Measurements from ENCODE around the gene MED12L.
A peak's percentile ranks its signal among the peaks of the same experiment; 100 is the strongest.
"Not testable (repeated sequence)": the region's sequence is repeated elsewhere in the genome, so short reads cannot be mapped to it uniquely, and the experiment has no call there.

MED12L gene

GRCh38 chr3:151074256-151074655 lies 11.2 kb upstream of the MED12L start:
- H3K36me3 ChIP-seq (ENCODE audit: control insufficient read depth, insufficient read depth, low read length), result no peaks in the 10 kb centered on the region
- H3K4me3 ChIP-seq (ENCODE audit: low read depth, low read length), result no peak overlapping the region
- H3K9me3 ChIP-seq (ENCODE audit: control insufficient read depth, insufficient read depth, low read length), result no peaks in the 10 kb centered on the region
- no peak overlapping the region for H3K9ac ChIP-seq (ENCODE audit: low read depth, low read length)
- H3K27ac ChIP-seq (ENCODE audit: low read depth, low read length), result no peak overlapping the region
- no peaks in the 10 kb centered on the region for H3K4me1 ChIP-seq (ENCODE audit: control insufficient read depth, insufficient read depth, low read length)
- H3K27me3 ChIP-seq (ENCODE audit: control insufficient read depth, insufficient read depth, low read length), result no peaks in the 10 kb centered on the region

GRCh38 chr3:151075869-151076562 lies 9.4 kb upstream of the MED12L start:
- no peaks in the 10 kb centered on the region for H3K4me1 ChIP-seq (ENCODE audit: control insufficient read depth, insufficient read depth, low read length)
- no peaks in the 10 kb centered on the region for H3K36me3 ChIP-seq (ENCODE audit: control insufficient read depth, insufficient read depth, low read length)
- no peak overlapping the region for H3K4me3 ChIP-seq (ENCODE audit: low read depth, low read length)
- H3K27me3 ChIP-seq (ENCODE audit: control insufficient read depth, insufficient read depth, low read length), result no peaks in the 10 kb centered on the region
- no peak overlapping the region for H3K9ac ChIP-seq (ENCODE audit: low read depth, low read length)
- H3K9me3 ChIP-seq (ENCODE audit: control insufficient read depth, insufficient read depth, low read length), result no peaks in the 10 kb centered on the region
- H3K27ac ChIP-seq (ENCODE audit: low read depth, low read length), result no peak overlapping the region

DNA sequence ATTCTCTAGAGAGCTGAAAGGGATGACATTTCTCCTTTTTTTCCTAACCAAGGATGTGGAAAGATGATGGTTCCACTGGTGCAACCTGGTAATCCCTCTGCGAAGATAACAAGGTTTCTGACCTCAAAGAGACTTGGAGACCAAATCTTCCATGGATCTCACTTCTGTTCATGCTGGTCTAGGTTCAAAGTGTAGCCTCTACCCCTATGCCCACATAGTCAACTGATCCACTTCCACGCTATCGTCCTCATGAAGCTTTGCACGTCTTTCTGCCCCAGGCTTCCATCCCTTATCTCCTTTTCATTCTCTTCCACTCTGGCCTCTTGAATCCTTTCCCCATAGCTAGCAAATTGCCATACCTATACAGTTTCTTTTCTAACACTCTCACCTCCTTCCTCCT lies 8.8 kb upstream of the MED12L start:
- H3K4me1 ChIP-seq (ENCODE audit: control insufficient read depth, insufficient read depth, low read length), result no peaks in the 10 kb centered on the region
- no peak overlapping the region for H3K9ac ChIP-seq (ENCODE audit: low read depth, low read length)
- no peak overlapping the region for H3K4me3 ChIP-seq (ENCODE audit: low read depth, low read length)
- H3K27me3 ChIP-seq (ENCODE audit: control insufficient read depth, insufficient read depth, low read length), result no peaks in the 10 kb centered on the region
- H3K27ac ChIP-seq (ENCODE audit: low read depth, low read length), result no peak overlapping the region
- H3K9me3 ChIP-seq (ENCODE audit: control insufficient read depth, insufficient read depth, low read length), result no peaks in the 10 kb centered on the region
- H3K36me3 ChIP-seq (ENCODE audit: control insufficient read depth, insufficient read depth, low read length), result no peaks in the 10 kb centered on the region

DNA sequence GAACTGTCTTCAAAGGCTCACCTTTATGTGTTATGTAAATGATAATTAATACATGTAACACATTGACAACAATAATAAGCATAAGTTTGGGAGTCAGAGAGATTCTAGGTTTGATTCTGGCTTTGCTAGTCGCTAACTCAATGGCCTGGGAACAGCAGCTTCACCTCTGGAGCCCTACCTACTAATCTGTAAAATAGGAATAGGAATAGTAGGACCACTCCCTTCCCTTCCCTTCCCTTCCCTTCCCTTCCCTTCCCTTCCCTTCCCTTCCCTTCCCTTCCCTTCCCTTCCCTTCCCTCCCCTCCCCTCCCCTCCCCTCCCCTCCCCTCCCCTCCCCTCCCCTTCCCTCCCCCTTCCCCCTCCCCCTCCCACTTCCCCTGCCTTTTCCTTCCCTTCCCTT lies 4.4 kb upstream of the MED12L start:
- not testable (repeated sequence) for H3K27me3 ChIP-seq (ENCODE audit: control insufficient read depth, insufficient read depth, low read length); H3K27ac ChIP-seq (ENCODE audit: low read depth, low read length); H3K9me3 ChIP-seq (ENCODE audit: control insufficient read depth, insufficient read depth, low read length); H3K36me3 ChIP-seq (ENCODE audit: control insufficient read depth, insufficient read depth, low read length); H3K4me3 ChIP-seq (ENCODE audit: low read depth, low read length); H3K9ac ChIP-seq (ENCODE audit: low read depth, low read length)
- H3K4me1 ChIP-seq (ENCODE audit: control insufficient read depth, insufficient read depth, low read length), result peaks cover 12% of the 10 kb centered on the region

GRCh38 chr3:151082880-151083838 lies 2.3 kb upstream of the MED12L start:
- Histone ChIP-seq H3K9ac (ENCODE audit: low read depth, low read length) (no peak overlapping the region), H3K4me3 (ENCODE audit: low read depth, low read length) (no peak overlapping the region), H3K27me3 (ENCODE audit: control insufficient read depth, insufficient read depth, low read length) (peaks cover 15% of the 10 kb centered on the region), H3K9me3 (ENCODE audit: control insufficient read depth, insufficient read depth, low read length) (no peaks in the 10 kb centered on the region), H3K27ac (ENCODE audit: low read depth, low read length) (no peak overlapping the region), H3K36me3 (ENCODE audit: control insufficient read depth, insufficient read depth, low read length) (no peaks in the 10 kb centered on the region), H3K4me1 (ENCODE audit: control insufficient read depth, insufficient read depth, low read length) (peaks cover 18% of the 10 kb centered on the region)

- peak overlapping the region; percentile 74 for H3K4me3 ChIP-seq (ENCODE audit: low read depth, low read length)
- peak overlapping the region; percentile 38; the same call in 1 of the 2 replicates for H3K9ac ChIP-seq (ENCODE audit: low read depth, low read length)
- no peaks in the 10 kb centered on the region for H3K36me3 ChIP-seq (ENCODE audit: control insufficient read depth, insufficient read depth, low read length)
- no peaks in the 10 kb centered on the region for H3K9me3 ChIP-seq (ENCODE audit: control insufficient read depth, insufficient read depth, low read length)
- H3K27me3 ChIP-seq (ENCODE audit: control insufficient read depth, insufficient read depth, low read length), result peaks cover 18% of the 10 kb centered on the region
- peaks cover 30% of the 10 kb centered on the region for H3K4me1 ChIP-seq (ENCODE audit: control insufficient read depth, insufficient read depth, low read length)
- peak overlapping the region; percentile 70 for H3K27ac ChIP-seq (ENCODE audit: low read depth, low read length)
Measured at GRCh38 chr3:151084893-151085226, 604 bp upstream of the MED12L start.

DNA sequence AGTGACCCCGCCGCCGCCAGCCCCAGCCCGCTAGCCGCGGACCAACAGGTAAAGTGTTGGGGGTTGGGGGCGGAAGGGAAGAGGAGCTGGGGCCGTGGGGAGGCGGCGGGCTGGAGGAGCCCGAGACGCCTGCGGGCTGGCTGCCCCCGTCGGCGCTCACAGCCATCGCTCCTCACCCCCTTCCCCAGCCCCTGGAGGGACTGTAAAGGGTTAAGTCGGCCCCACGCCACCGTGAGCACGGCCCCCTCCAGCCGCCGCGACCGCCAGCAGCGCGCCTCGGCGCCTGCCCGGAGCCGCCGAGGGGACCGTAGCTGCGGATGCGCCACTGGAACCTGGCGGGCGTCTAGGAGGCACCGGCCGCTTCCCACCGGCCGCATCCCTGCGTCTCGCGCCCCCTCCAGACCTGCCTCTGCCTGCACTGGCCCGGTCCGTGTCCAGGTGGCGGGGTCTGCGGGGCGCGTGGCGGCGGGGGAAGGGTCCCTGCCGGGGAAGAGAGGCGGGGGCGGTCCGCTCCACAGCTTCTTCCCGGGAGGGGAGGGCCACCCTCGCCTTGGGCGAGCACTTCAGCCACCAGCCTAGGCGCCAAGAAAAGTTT lies 522 bp downstream of the MED12L start:
- Histone ChIP-seq H3K4me3 (ENCODE audit: low read depth, low read length) (peak overlapping the region; percentile 74), H3K36me3 (ENCODE audit: control insufficient read depth, insufficient read depth, low read length) (no peaks in the 10 kb centered on the region), H3K4me1 (ENCODE audit: control insufficient read depth, insufficient read depth, low read length) (peaks cover 30% of the 10 kb centered on the region), H3K9ac (ENCODE audit: low read depth, low read length) (no peak overlapping the region), H3K27me3 (ENCODE audit: control insufficient read depth, insufficient read depth, low read length) (peaks cover 18% of the 10 kb centered on the region), H3K27ac (ENCODE audit: low read depth, low read length) (peak overlapping the region; percentile 70), H3K9me3 (ENCODE audit: control insufficient read depth, insufficient read depth, low read length) (no peaks in the 10 kb centered on the region)

DNA sequence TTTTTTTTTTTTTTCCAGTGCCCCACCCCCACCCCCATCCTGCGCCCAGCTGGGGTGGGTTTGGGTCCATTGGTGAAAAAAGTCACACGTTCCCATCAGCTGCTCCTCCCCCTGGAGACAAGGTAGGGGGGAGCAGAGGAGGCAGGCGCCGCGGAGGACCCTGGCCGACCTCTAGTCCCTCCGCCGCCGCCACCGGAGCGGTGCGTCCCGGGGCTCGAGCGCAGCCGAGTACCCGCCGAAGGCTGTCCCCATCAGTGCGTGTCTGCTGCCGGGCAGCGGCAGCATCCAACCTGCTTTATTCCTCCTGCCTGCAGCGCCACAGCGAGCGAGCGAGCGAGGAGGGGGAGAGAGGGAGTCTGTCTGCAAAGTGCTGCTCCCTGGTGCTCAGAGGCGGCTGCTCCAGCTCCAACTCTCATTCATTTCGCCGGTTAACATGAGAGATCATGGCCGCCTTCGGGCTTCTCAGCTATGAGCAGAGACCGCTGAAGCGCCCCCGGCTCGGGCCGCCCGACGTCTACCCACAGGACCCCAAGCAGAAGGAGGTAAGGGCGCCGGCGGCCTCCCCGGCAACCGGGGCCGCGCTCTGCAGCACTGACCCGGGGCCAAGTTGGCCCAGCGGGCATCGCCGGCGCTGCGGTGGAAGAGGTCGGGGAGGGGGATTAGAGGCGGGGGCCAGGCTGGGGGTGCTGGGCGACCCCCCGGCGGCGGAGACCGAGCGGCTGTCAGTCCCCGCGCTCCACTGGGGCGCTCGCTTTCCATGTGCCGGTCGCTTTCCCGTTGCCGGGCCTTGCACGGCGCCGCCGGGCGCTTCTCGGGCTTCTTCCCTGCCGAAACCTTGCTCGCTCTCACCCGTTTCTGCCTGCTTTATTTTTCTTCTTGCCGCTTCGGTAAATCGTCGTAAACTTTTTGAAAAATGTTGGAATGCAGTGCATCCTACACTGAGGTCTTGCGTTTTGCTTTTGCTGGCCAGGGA lies 1.3 kb downstream of the MED12L start:
- Histone ChIP-seq H3K4me1 (ENCODE audit: control insufficient read depth, insufficient read depth, low read length) (peaks cover 33% of the 10 kb centered on the region), H3K27me3 (ENCODE audit: control insufficient read depth, insufficient read depth, low read length) (peaks cover 18% of the 10 kb centered on the region), H3K9ac (ENCODE audit: low read depth, low read length) (peak overlapping the region; percentile 14), H3K36me3 (ENCODE audit: control insufficient read depth, insufficient read depth, low read length) (no peaks in the 10 kb centered on the region), H3K27ac (ENCODE audit: low read depth, low read length) (peak overlapping the region; percentile 70), H3K4me3 (ENCODE audit: low read depth, low read length) (peak overlapping the region; percentile 74), H3K9me3 (ENCODE audit: control insufficient read depth, insufficient read depth, low read length) (no peaks in the 10 kb centered on the region)

DNA sequence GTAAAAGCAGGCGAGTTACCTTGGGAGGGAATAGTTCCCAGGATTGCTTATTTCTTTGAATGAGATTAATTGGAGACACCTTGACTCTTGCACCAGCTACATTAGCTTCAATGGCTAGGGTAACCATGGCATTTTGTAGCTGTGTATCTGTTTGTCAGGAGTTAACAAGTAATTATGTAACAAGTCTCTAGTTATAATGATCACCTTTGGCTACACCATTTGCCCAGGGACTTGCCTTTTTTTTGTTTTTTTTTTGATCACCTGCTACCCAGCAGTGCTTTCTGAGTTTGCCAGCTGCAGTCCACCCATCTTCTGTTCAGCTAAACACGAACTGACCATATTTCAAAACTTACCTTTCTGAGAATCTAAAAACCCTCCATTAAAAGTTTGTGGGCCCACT lies 2.2 kb downstream of the MED12L start:
- peaks cover 36% of the 10 kb centered on the region for H3K4me1 ChIP-seq (ENCODE audit: control insufficient read depth, insufficient read depth, low read length)
- H3K27ac ChIP-seq (ENCODE audit: low read depth, low read length), result no peak overlapping the region
- no peaks in the 10 kb centered on the region for H3K9me3 ChIP-seq (ENCODE audit: control insufficient read depth, insufficient read depth, low read length)
- no peaks in the 10 kb centered on the region for H3K36me3 ChIP-seq (ENCODE audit: control insufficient read depth, insufficient read depth, low read length)
- peak overlapping the region; percentile 74 for H3K4me3 ChIP-seq (ENCODE audit: low read depth, low read length)
- peaks cover 18% of the 10 kb centered on the region for H3K27me3 ChIP-seq (ENCODE audit: control insufficient read depth, insufficient read depth, low read length)
- H3K9ac ChIP-seq (ENCODE audit: low read depth, low read length), result no peak overlapping the region

- Histone ChIP-seq H3K9me3 (ENCODE audit: control insufficient read depth, insufficient read depth, low read length) (no peaks in the 10 kb centered on the region), H3K36me3 (ENCODE audit: control insufficient read depth, insufficient read depth, low read length) (no peaks in the 10 kb centered on the region), H3K27me3 (ENCODE audit: control insufficient read depth, insufficient read depth, low read length) (peaks cover 11% of the 10 kb centered on the region; the same call in 1 of the 2 replicates), H3K9ac (ENCODE audit: low read depth, low read length) (no peak overlapping the region), H3K4me1 (ENCODE audit: control insufficient read depth, insufficient read depth, low read length) (peaks cover 52% of the 10 kb centered on the region), H3K27ac (ENCODE audit: low read depth, low read length) (no peak overlapping the region), H3K4me3 (ENCODE audit: low read depth, low read length) (no peak overlapping the region)
Measured at GRCh38 chr3:151091685-151092345, 6.4 kb downstream of the MED12L start.

Measured in HUES48 (cell line).